Smooth muscle cell (in vitro differentiated cells): ENCODE data around the gene EYS. TPM values are rescaled to one million over a fixed set of nuclear protein-coding genes. Genes with fewer than 3 reads are reported as not detected.

Experiments
- DNase-seq: peaks from one replicate; lab custom pipeline; 2025; ENCODE audit not compliant: unreplicated experiment; lab: John Stamatoyannopoulos, UW
- H2AFZ ChIP-seq: fragments of 200-600 bp; sonication (generic); 2 replicates; pipeline ENCODE4 v1.6.0; 2016; ENCODE audit warnings: antibody characterized with exemption, low read depth, mild to moderate bottlenecking
- H3F3A ChIP-seq: fragments of 200-600 bp; sonication (generic); 2 replicates; pipeline ENCODE4 v1.6.0; 2017; ENCODE audit warnings: antibody characterized with exemption, low read depth
- H3K27ac ChIP-seq: fragments of 200-600 bp; sonication (generic); 2 replicates; pipeline ENCODE4 v1.5.1; 2016; ENCODE audit warnings: low read depth, mild to moderate bottlenecking
- H3K27me3 ChIP-seq: fragments of 200-600 bp; sonication (generic); 2 replicates; pipeline ENCODE4 v1.6.1; 2016; ENCODE audit warnings: low read depth, mild to moderate bottlenecking
- H3K36me3 ChIP-seq: fragments of 200-600 bp; sonication (generic); 2 replicates; pipeline ENCODE4 v1.5.1; 2016; ENCODE audit warnings: low read depth
- H3K4me1 ChIP-seq: fragments of 200-600 bp; sonication (generic); 2 replicates; pipeline ENCODE4 v1.5.1; 2016; ENCODE audit warnings: low read depth
- H3K4me2 ChIP-seq: fragments of 200-600 bp; sonication (generic); 2 replicates; pipeline ENCODE4 v1.6.0; 2016; ENCODE audit warnings: mild to moderate bottlenecking
- H3K4me3 ChIP-seq: fragments of 200-600 bp; sonication (generic); 2 replicates; pipeline ENCODE4 v1.5.1; 2016; ENCODE audit warnings: mild to moderate bottlenecking
- H3K79me2 ChIP-seq: fragments of 200-600 bp; sonication (generic); 2 replicates; pipeline ENCODE4 v1.6.0; 2016; ENCODE audit warnings: low read depth, mild to moderate bottlenecking
- H3K9ac ChIP-seq: fragments of 200-600 bp; sonication (generic); 2 replicates; pipeline ENCODE4 v1.6.0; 2016; ENCODE audit warnings: low read depth
- H3K9me3 ChIP-seq: fragments of 200-600 bp; sonication (generic); replicated peaks from 2 replicates; pipeline ENCODE4 v1.5.1; 2016; ENCODE audit warnings: low read depth
- H4K20me1 ChIP-seq: fragments of 200-600 bp; sonication (generic); 2 replicates; pipeline ENCODE4 v1.6.0; 2016; ENCODE audit warnings: low read depth
- WGBS: methylation state at CpG from one replicate; pipeline ENCODE4 v1.1.7; 2016; ENCODE audit warnings: low lambda C conversion rate; 5-methylcytosine and 5-hydroxymethylcytosine counted together
- polyA plus RNA-seq: library from polyadenylated mRNA; unstranded; fragments of >200 nt; fragmentation: Nextera tagmentation; extraction: Ambion mirVana; gene quantifications from 2 replicates; pipeline ENCODE4 v1.2.1, GENCODE V29; 2016
- total RNA-seq: library from RNA; depleted of rRNA; stranded (reverse); fragments of >200 nt; gene quantifications from 2 replicates; pipeline ENCODE4 v1.2.3, GENCODE V29; 2014
- TF ChIP-seq, protein P1 (sequence below): fragments of 200-600 bp; sonication (generic); IDR thresholded peaks from 2 replicates; pipeline ENCODE4 v1.5.1; 2017; ENCODE audit warnings: borderline replicate concordance, mild to moderate bottlenecking, antibody characterized with exemption; ENCODE audit not compliant: insufficient read depth, poor library complexity, severe bottlenecking

The EYS gene
- total and polyA plus RNA-seq, 2 experiments from 2014 or later: 0.07 to 0.18 TPM

DNA sequence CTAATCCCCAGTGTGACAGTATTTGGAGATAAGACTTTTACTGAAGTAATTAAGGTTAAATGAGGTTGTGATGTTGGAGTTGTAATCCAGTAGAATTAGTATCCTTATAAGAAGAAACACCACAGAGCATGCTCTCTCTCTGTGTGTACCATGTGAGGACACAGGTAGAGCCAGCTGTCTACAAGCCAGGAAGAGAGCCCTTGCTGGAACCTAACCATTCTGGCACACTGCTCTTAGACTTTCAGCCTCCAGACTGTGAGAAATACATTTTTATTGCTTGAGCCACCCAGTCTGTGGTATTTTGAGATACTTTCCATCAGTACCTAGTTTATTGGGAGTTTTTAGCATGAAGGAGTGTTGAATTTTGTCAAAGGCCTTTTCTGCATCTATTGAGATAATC is 1961.2 kb downstream of the EYS start:
- H3K9me3 ChIP-seq: no peaks in the 10 kb centered on the region

DNA sequence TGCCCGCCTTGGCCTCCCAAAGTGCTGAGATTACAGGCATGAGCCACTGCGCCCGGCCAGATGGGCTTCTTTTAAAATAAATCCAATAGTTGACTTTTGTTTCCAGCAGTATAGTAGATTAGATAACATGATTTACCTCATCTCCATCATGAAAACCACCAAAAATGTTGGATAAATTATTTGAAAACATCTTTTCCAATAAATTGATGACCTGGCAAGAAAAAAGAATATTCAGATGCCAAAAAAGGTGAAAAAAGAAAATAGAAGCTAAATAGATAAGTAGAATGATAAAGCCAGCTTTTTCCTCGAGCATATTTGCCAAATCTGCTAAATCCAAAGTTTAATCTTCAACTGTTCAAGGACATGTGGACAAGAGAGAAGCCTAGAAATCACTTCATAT is 1962.2 kb downstream of the EYS start:
- H3K9me3 ChIP-seq: no peaks in the 10 kb centered on the region
- H3K4me3 ChIP-seq: no peak overlapping the region
- no peak overlapping the region for H3K4me2 ChIP-seq
- H3K27me3 ChIP-seq: no peaks in the 10 kb centered on the region
- H3K79me2 ChIP-seq: no peaks in the 10 kb centered on the region
- H3K36me3 ChIP-seq: no peaks in the 10 kb centered on the region
- H3K9ac ChIP-seq: no peak overlapping the region
- TF ChIP-seq, protein P1, sequence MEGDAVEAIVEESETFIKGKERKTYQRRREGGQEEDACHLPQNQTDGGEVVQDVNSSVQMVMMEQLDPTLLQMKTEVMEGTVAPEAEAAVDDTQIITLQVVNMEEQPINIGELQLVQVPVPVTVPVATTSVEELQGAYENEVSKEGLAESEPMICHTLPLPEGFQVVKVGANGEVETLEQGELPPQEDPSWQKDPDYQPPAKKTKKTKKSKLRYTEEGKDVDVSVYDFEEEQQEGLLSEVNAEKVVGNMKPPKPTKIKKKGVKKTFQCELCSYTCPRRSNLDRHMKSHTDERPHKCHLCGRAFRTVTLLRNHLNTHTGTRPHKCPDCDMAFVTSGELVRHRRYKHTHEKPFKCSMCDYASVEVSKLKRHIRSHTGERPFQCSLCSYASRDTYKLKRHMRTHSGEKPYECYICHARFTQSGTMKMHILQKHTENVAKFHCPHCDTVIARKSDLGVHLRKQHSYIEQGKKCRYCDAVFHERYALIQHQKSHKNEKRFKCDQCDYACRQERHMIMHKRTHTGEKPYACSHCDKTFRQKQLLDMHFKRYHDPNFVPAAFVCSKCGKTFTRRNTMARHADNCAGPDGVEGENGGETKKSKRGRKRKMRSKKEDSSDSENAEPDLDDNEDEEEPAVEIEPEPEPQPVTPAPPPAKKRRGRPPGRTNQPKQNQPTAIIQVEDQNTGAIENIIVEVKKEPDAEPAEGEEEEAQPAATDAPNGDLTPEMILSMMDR: no peak
- H2AFZ ChIP-seq: no peak overlapping the region
- WGBS: 93% methylated on average over 4 of the region's 4 CpGs
- no peak overlapping the region for H3K27ac ChIP-seq
- H4K20me1 ChIP-seq: no peaks in the 10 kb centered on the region
- H3F3A ChIP-seq: no peaks in the 10 kb centered on the region
- no peak for DNase-seq
- H3K4me1 ChIP-seq: no peaks in the 10 kb centered on the region

More for the DNA sequence above, 1961.2 kb downstream of the EYS start:
- H3K4me3 ChIP-seq: no peak overlapping the region
- no peaks in the 10 kb centered on the region for H3K79me2 ChIP-seq
- no peak overlapping the region for H3K27ac ChIP-seq
- no peaks in the 10 kb centered on the region for H3K27me3 ChIP-seq
- no peak overlapping the region for H3K4me2 ChIP-seq
- H3F3A ChIP-seq: no peaks in the 10 kb centered on the region
- DNase-seq: no peak
- H4K20me1 ChIP-seq: no peaks in the 10 kb centered on the region
- H3K36me3 ChIP-seq: no peaks in the 10 kb centered on the region
- no peaks in the 10 kb centered on the region for H3K4me1 ChIP-seq
- no peak overlapping the region for H2AFZ ChIP-seq
- H3K9ac ChIP-seq: no peak overlapping the region
- TF ChIP-seq, protein P1: no peak

DNA sequence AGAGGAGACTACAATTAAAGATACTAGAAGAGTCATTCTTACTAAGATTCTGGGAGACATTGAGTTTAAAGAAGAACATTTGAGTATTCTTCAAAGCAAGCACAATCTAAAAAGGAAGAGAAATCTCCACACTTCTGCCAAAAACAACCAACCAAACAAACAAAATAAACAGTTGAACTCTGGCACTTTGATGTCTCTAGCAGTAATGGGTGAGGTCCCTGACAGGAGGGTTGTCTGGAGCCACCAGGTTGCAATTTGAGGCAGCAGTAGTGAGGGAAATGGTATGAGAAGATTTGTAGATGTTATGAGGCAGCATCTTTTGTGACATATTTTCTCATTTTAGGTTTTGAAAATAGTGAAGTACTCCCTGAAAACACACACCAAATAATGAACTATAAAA is 1963.3 kb downstream of the EYS start:
- Histone ChIP-seq H3K4me2 (no peak overlapping the region), H3K9ac (no peak overlapping the region), H3K36me3 (no peaks in the 10 kb centered on the region), H3K79me2 (no peaks in the 10 kb centered on the region), H3K27ac (no peak overlapping the region), H3K27me3 (no peaks in the 10 kb centered on the region), H3F3A (no peaks in the 10 kb centered on the region), H2AFZ (no peak overlapping the region), H4K20me1 (no peaks in the 10 kb centered on the region), H3K4me1 (no peaks in the 10 kb centered on the region), H3K4me3 (no peak overlapping the region), H3K9me3 (no peaks in the 10 kb centered on the region)
- TF ChIP-seq, protein P1: no peak
- no peak for DNase-seq

DNA sequence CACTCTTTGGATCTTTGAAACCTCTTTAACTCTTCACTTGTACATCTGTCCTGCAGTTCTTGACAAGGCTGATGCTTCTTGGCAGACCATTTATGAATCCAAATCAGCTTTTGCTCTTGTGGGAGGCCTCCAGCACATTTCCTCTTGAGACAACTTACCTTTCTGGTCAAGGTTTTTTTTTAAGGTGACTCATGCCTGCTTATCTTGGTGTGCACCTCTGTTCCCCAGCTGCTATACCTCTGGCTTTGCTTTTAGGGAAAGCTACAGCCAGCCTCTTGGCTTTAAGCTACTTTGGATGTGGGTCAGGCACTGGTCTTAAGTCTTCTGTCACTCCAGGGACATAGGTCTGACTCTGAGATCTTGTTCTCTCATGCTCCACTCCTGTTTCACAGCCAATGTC is 1965.0 kb downstream of the EYS start:
- H3K79me2 ChIP-seq: no peaks in the 10 kb centered on the region
- DNase-seq: no peak
- no peaks in the 10 kb centered on the region for H4K20me1 ChIP-seq
- H3F3A ChIP-seq: no peaks in the 10 kb centered on the region
- H2AFZ ChIP-seq: no peak overlapping the region
- H3K4me3 ChIP-seq: no peak overlapping the region
- H3K9ac ChIP-seq: no peak overlapping the region
- TF ChIP-seq, protein P1: no peak
- no peak overlapping the region for H3K27ac ChIP-seq
- H3K27me3 ChIP-seq: no peaks in the 10 kb centered on the region
- no peaks in the 10 kb centered on the region for H3K4me1 ChIP-seq
- no peak overlapping the region for H3K4me2 ChIP-seq
- H3K36me3 ChIP-seq: no peaks in the 10 kb centered on the region
- H3K9me3 ChIP-seq: no peaks in the 10 kb centered on the region
